ENCODE data around the gene MARCHF7.

- TF ChIP-seq CTCF (conservative IDR thresholded peaks at IDR 0.05; ENCODE audit: low read depth, low read length) (no peak), EZH2 (IDR thresholded peaks at IDR 0.05; ENCODE audit: low read length, unreplicated experiment) (no peak)
Observed at GRCh38 chr2:159744363-159744762, 32.1 kb downstream of the MARCHF7 start.
